H1 (cell line): ENCODE results near the gene MTPN.

Experiments
- ATF3 ChIP-seq: IDR thresholded peaks from 2 replicates; pipeline ENCODE4 v1.6.1; 2011; ENCODE audit warnings: low read depth, mild to moderate bottlenecking, low read length; ENCODE audit not compliant: insufficient read depth
- EP300 ChIP-seq, 2 experiments: IDR thresholded peaks; 1 replicate in 1 of 2; 2 replicates in 1 of 2; pipeline ENCODE4 v1.6.1; 2011 to 2012; ENCODE audit warnings: low read depth in 2 of 2, low read length in 2 of 2, mild to moderate bottlenecking in 2 of 2, borderline replicate concordance in 1 of 2, inconsistent platforms in 1 of 2, moderate library complexity in 1 of 2
- JUND ChIP-seq: IDR thresholded peaks from 2 replicates; pipeline ENCODE4 v1.6.1; 2011; ENCODE audit warnings: mild to moderate bottlenecking, improper control_type of control experiment, low read length
- POLR2A ChIP-seq, 2 experiments: IDR thresholded peaks; 1 replicate in 1 of 2; 2 replicates in 1 of 2; pipeline ENCODE4 v1.6.1; 2011; ENCODE audit warnings: low read depth in 2 of 2, low read length in 2 of 2, mild to moderate bottlenecking in 2 of 2; ENCODE audit errors: control extremely low read depth in 1 of 2
- POLR2AphosphoS5 ChIP-seq: IDR thresholded peaks from 2 replicates; pipeline ENCODE4 v1.6.1; 2011; ENCODE audit warnings: low read depth, low read length
- SUZ12 ChIP-seq: fragments of 200-600 bp; sonication (generic); IDR thresholded peaks from 2 replicates; pipeline ENCODE4 v1.6.1; 2012; ENCODE audit warnings: mild to moderate bottlenecking, inconsistent platforms, low read length, moderate library complexity, mixed read lengths
- TEAD4 ChIP-seq: IDR thresholded peaks from 2 replicates; pipeline ENCODE4 v1.6.1; 2012; ENCODE audit warnings: low read depth, low read length, inconsistent platforms, mixed read lengths

- TF ChIP-seq ATF3 (no peak), SUZ12 (no peak), TEAD4 (no peak), POLR2A (IDR thresholded peaks at IDR 0.05; ENCODE audit: control extremely low read depth in 1 of 2, low read depth in 2 of 2, low read length in 2 of 2) (no peak), JUND (no peak), EP300 (IDR thresholded peaks at IDR 0.05; ENCODE audit: borderline replicate concordance in 1 of 2, low read depth in 2 of 2, low read length in 2 of 2) (no peak), POLR2AphosphoS5 (no peak)
Observed at GRCh38 chr7:135940077-135941075, 36.8 kb downstream of the MTPN start.
